ENCODE results near the gene XYLT1.

DNA sequence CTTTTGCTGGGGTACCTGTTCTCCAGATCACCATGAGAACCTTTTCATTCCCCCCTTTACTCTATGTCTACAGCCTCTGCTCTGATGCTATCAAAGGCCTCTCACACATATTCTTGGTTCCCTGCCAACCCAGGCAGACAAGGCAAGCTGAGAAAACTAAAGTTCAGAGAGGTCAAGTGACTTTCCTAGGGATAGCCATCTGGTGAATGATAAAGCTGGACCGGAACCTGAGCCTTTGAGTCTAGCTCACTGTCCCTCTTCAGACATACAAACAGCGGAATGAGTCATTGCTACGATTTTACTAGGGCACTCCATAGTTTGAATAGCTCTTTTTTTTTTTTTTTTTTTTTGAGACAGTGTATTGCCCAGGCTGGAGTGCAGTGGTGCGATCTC, 73.3 kb downstream of the XYLT1 start:
- TF ChIP-seq EZH2 (IDR thresholded peaks at IDR 0.05) (no peak), POLR2AphosphoS5 (IDR thresholded peaks at IDR 0.05; ENCODE audit: borderline replicate concordance, low read depth, low read length) (no peak), FOXP2 (optimal IDR thresholded peaks at IDR 0.05; ENCODE audit: control extremely low read depth, extremely low read length, insufficient read depth) (no peak)

Data from SK-N-MC (cell line).